SK-N-MC (cell line): ENCODE results near the gene DHRS1.
A peak's percentile ranks its signal among the peaks of the same experiment; 100 is the strongest.

Experiments used
- DNase-seq: peaks from one replicate; pipeline ENCODE4 v3.0.0-alpha.2; 2011; ENCODE audit warnings: low read depth, low spot score
- H3K27ac ChIP-seq: fragments of 200-600 bp; sonication (generic); 2 replicates; pipeline ENCODE4 v1.5.1; 2016; ENCODE audit warnings: mixed run types
- H3K36me3 ChIP-seq: fragments of 200-600 bp; sonication (generic); 2 replicates; pipeline ENCODE4 v1.6.1; 2017; ENCODE audit warnings: antibody characterized with exemption, low read length, mixed read lengths; ENCODE audit not compliant: insufficient read depth
- H3K4me3 ChIP-seq: fragments of 200-600 bp; sonication (generic); 2 replicates; pipeline ENCODE4 v1.5.1; 2016
- H3K9ac ChIP-seq: fragments of 200-600 bp; sonication (generic); 2 replicates; pipeline ENCODE4 v1.8.0; 2017; ENCODE audit warnings: mixed run types, mixed read lengths; ENCODE audit not compliant: insufficient read length
- H3K9me3 ChIP-seq: fragments of 200-600 bp; sonication (generic); 2 replicates; pipeline ENCODE4 v1.6.1; 2017; ENCODE audit warnings: low read depth, mild to moderate bottlenecking, antibody characterized with exemption, low read length, moderate library complexity, mixed read lengths
- EZH2 ChIP-seq: fragments of 200-600 bp; sonication (generic); IDR thresholded peaks from one replicate; pipeline ENCODE4 v1.6.1; 2017; ENCODE audit warnings: antibody characterized with exemption
- FOXP2 ChIP-seq: optimal IDR thresholded peaks from 2 replicates; pipeline ENCODE3; 2011; ENCODE audit warnings: mild to moderate bottlenecking, moderate library complexity; ENCODE audit not compliant: insufficient read depth; ENCODE audit errors: extremely low read length, control extremely low read depth
- POLR2AphosphoS5 ChIP-seq: IDR thresholded peaks from 2 replicates; pipeline ENCODE4 v1.6.1; 2012; ENCODE audit warnings: mild to moderate bottlenecking, low read depth, low read length, borderline replicate concordance

DHRS1 gene

GRCh38 chr14:24299255-24300191 is at the start of gene DHRS1, which contains the start of gene NOP9:
DHRS1 (minus strand) TSS chr14:24299780; CDS start chr14:24299106, 674 bp downstream.
NOP9 (plus strand) TSS chr14:24299850; CDS start chr14:24299955, 105 bp downstream.
- no peak within 1 kb of the TSS for H3K27ac ChIP-seq
- H3K9ac ChIP-seq: peak within 1 kb of the TSS; percentile 74
- H3K9me3 ChIP-seq: no peaks in the 10 kb centered on the region
- peaks cover 32% of the 10 kb centered on the region for H3K36me3 ChIP-seq
- peak; percentile 22 for DNase-seq
- H3K4me3 ChIP-seq: peak within 1 kb of the TSS; percentile 96
- TF ChIP-seq EZH2: no peak
- no peak for TF ChIP-seq FOXP2
- TF ChIP-seq POLR2AphosphoS5: peak; percentile 88

GRCh38 chr14:24348186-24348585 is 48.6 kb upstream of the DHRS1 start:
- no peak for DNase-seq
- no peak overlapping the region for H3K9ac ChIP-seq
- no peak overlapping the region for H3K27ac ChIP-seq
- H3K9me3 ChIP-seq: no peaks in the 10 kb centered on the region
- no peaks in the 10 kb centered on the region for H3K36me3 ChIP-seq
- TF ChIP-seq EZH2 (no peak), POLR2AphosphoS5 (no peak)
- no peak overlapping the region for H3K4me3 ChIP-seq

GRCh38 chr14:24347134-24347533 is 47.6 kb upstream of the DHRS1 start:
- DNase-seq: no peak
- Histone ChIP-seq H3K27ac (no peak overlapping the region), H3K9ac (no peak overlapping the region), H3K9me3 (no peaks in the 10 kb centered on the region), H3K36me3 (no peaks in the 10 kb centered on the region), H3K4me3 (no peak overlapping the region)
- TF ChIP-seq EZH2: no peak
- TF ChIP-seq FOXP2: no peak
- TF ChIP-seq POLR2AphosphoS5: no peak

GRCh38 chr14:24343795-24344660 is 44.4 kb upstream of the DHRS1 start:
- TF ChIP-seq EZH2 (no peak), FOXP2 (no peak), POLR2AphosphoS5 (no peak)
- Histone ChIP-seq H3K27ac (no peak overlapping the region), H3K36me3 (no peaks in the 10 kb centered on the region), H3K9ac (no peak overlapping the region), H3K9me3 (no peaks in the 10 kb centered on the region), H3K4me3 (no peak overlapping the region)
- DNase-seq: no peak

- DNase-seq: no peak
- no peak overlapping the region for H3K9ac ChIP-seq
- H3K27ac ChIP-seq: no peak overlapping the region
- no peak for TF ChIP-seq POLR2AphosphoS5
- TF ChIP-seq EZH2: no peak
- no peak for TF ChIP-seq FOXP2
- H3K4me3 ChIP-seq: no peak overlapping the region
- no peaks in the 10 kb centered on the region for H3K9me3 ChIP-seq
- H3K36me3 ChIP-seq: no peaks in the 10 kb centered on the region
Observed at GRCh38 chr14:24342889-24343288, 43.3 kb upstream of the DHRS1 start.

DNA sequence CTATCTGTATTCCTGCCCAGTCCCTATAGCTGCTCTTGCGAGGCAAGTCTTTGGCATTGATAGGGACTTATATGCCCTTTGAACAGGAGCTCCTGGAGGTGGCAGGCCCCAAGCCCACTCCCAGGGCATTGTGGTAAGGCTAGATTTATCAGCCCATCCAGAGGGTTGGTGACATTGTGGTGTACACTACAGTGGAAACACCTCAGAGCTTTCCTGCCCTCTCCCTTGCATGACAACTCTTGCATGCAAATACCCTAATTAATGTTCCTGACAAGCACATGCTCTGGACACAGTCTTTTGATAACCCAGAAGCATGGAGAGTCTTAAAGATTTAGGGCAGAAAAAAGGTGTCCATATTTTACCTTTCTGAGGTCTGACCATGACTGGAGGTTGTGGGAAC is 41.0 kb upstream of the DHRS1 start:
- H3K36me3 ChIP-seq: no peaks in the 10 kb centered on the region
- TF ChIP-seq FOXP2: no peak
- TF ChIP-seq POLR2AphosphoS5: no peak
- TF ChIP-seq EZH2: no peak
- H3K9me3 ChIP-seq: no peaks in the 10 kb centered on the region
- no peak overlapping the region for H3K4me3 ChIP-seq
- no peak overlapping the region for H3K9ac ChIP-seq
- DNase-seq: no peak
- H3K27ac ChIP-seq: no peak overlapping the region

GRCh38 chr14:24339284-24340151 is 39.9 kb upstream of the DHRS1 start, which contains the start of gene RIPK3:
RIPK3 (minus strand) TSS chr14:24339991; CDS start chr14:24339826, 165 bp downstream.
- H3K9ac ChIP-seq: no peak within 1 kb of the TSS
- TF ChIP-seq FOXP2 (no peak), EZH2 (no peak), POLR2AphosphoS5 (no peak)
- no peaks in the 10 kb centered on the region for H3K36me3 ChIP-seq
- DNase-seq: no peak
- H3K9me3 ChIP-seq: no peaks in the 10 kb centered on the region
- peak within 1 kb of the TSS; percentile 22; the same call in 1 of the 2 replicates for H3K4me3 ChIP-seq
- no peak within 1 kb of the TSS for H3K27ac ChIP-seq

DNA sequence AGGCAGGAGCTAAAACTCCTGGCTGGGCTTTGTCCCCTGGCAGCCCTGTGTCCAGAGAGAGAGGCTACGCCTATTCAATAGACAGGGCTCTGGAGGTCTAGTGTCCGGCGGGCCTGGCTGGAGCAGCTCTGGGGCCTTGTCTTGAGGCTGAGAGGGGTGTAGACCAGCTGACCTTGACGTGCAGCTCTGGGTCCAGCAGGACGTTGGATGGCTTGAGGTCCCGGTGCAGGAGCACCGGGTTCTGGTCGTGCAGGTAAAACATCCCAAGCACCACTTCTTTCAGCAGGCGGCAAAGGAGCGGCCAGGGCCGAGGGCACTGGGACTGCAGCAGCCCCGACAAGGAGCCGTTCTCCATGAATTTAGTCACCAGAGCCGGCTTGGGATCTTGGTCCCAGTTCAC is 39.3 kb upstream of the DHRS1 start:
- H3K27ac ChIP-seq: no peak overlapping the region
- no peaks in the 10 kb centered on the region for H3K9me3 ChIP-seq
- TF ChIP-seq FOXP2 (no peak), EZH2 (no peak), POLR2AphosphoS5 (no peak)
- no peaks in the 10 kb centered on the region for H3K36me3 ChIP-seq
- no peak overlapping the region for H3K9ac ChIP-seq
- no peak for DNase-seq
- no peak overlapping the region for H3K4me3 ChIP-seq
